Smooth muscle cell (in vitro differentiated cells): Measurements from ENCODE around the gene CDC7. TPM values are rescaled to one million over a fixed set of nuclear protein-coding genes. Genes with fewer than 3 reads are reported as not detected.

ENCODE experiments used
- DNase-seq: peaks from one replicate; lab custom pipeline; 2025; ENCODE audit not compliant: unreplicated experiment; lab: John Stamatoyannopoulos, UW
- H2AFZ ChIP-seq: fragments of 200-600 bp; sonication (generic); 2 replicates; pipeline ENCODE4 v1.6.0; 2016; ENCODE audit warnings: antibody characterized with exemption, low read depth, mild to moderate bottlenecking
- H3F3A ChIP-seq: fragments of 200-600 bp; sonication (generic); 2 replicates; pipeline ENCODE4 v1.6.0; 2017; ENCODE audit warnings: antibody characterized with exemption, low read depth
- H3K27ac ChIP-seq: fragments of 200-600 bp; sonication (generic); 2 replicates; pipeline ENCODE4 v1.5.1; 2016; ENCODE audit warnings: low read depth, mild to moderate bottlenecking
- H3K27me3 ChIP-seq: fragments of 200-600 bp; sonication (generic); 2 replicates; pipeline ENCODE4 v1.6.1; 2016; ENCODE audit warnings: low read depth, mild to moderate bottlenecking
- H3K36me3 ChIP-seq: fragments of 200-600 bp; sonication (generic); 2 replicates; pipeline ENCODE4 v1.5.1; 2016; ENCODE audit warnings: low read depth
- H3K4me1 ChIP-seq: fragments of 200-600 bp; sonication (generic); 2 replicates; pipeline ENCODE4 v1.5.1; 2016; ENCODE audit warnings: low read depth
- H3K4me2 ChIP-seq: fragments of 200-600 bp; sonication (generic); 2 replicates; pipeline ENCODE4 v1.6.0; 2016; ENCODE audit warnings: mild to moderate bottlenecking
- H3K4me3 ChIP-seq: fragments of 200-600 bp; sonication (generic); 2 replicates; pipeline ENCODE4 v1.5.1; 2016; ENCODE audit warnings: mild to moderate bottlenecking
- H3K79me2 ChIP-seq: fragments of 200-600 bp; sonication (generic); 2 replicates; pipeline ENCODE4 v1.6.0; 2016; ENCODE audit warnings: low read depth, mild to moderate bottlenecking
- H3K9ac ChIP-seq: fragments of 200-600 bp; sonication (generic); 2 replicates; pipeline ENCODE4 v1.6.0; 2016; ENCODE audit warnings: low read depth
- H3K9me3 ChIP-seq: fragments of 200-600 bp; sonication (generic); replicated peaks from 2 replicates; pipeline ENCODE4 v1.5.1; 2016; ENCODE audit warnings: low read depth
- H4K20me1 ChIP-seq: fragments of 200-600 bp; sonication (generic); 2 replicates; pipeline ENCODE4 v1.6.0; 2016; ENCODE audit warnings: low read depth
- WGBS: methylation state at CpG from one replicate; pipeline ENCODE4 v1.1.7; 2016; ENCODE audit warnings: low lambda C conversion rate; 5-methylcytosine and 5-hydroxymethylcytosine counted together
- polyA plus RNA-seq: library from polyadenylated mRNA; unstranded; fragments of >200 nt; fragmentation: Nextera tagmentation; extraction: Ambion mirVana; gene quantifications from 2 replicates; pipeline ENCODE4 v1.2.1, GENCODE V29; 2016
- total RNA-seq: library from RNA; depleted of rRNA; stranded (reverse); fragments of >200 nt; gene quantifications from 2 replicates; pipeline ENCODE4 v1.2.3, GENCODE V29; 2014
- TF ChIP-seq, protein P1 (sequence below): fragments of 200-600 bp; sonication (generic); IDR thresholded peaks from 2 replicates; pipeline ENCODE4 v1.5.1; 2017; ENCODE audit warnings: borderline replicate concordance, mild to moderate bottlenecking, antibody characterized with exemption; ENCODE audit not compliant: insufficient read depth, poor library complexity, severe bottlenecking

CDC7 gene
- total and polyA plus RNA-seq, 2 experiments from 2014 or later, result 10.1 to 11.2 TPM

DNA sequence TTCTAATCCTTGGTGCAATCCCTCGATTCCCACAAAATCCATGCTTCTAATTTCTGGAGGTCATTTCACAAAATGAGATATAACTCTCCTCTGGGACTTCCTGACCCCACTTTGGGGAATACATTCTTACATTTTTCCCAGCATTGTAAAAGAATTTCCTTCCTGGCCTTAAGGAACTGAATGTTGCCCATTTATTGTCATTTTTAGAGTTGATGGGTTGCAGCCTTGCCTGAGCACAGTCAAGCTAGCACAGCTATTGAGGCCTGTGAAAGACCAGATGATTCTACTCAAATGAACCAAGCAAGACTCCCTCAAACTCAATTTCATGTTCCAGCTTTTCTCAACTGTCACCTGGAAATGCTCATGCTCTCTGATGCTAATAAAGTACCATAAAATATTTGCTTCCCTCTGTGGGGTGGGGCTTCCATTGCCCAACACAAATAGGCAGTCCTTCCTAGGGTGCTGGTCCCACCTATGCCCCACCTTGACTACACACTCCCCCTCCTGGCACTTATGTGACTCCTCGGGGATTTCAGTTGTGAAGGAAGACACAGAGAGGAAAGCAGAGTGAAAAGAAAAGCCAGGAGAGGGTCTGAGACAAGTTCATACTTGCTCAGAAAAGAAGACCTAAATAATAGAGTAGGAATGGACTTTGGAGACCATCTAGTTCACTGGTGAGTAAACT lies 24.0 kb upstream of the CDC7 start:
- DNase-seq, result no peak
- H3F3A ChIP-seq, result no peaks in the 10 kb centered on the region
- no peaks in the 10 kb centered on the region for H3K9me3 ChIP-seq
- H2AFZ ChIP-seq, result no peak overlapping the region
- no peaks in the 10 kb centered on the region for H3K4me1 ChIP-seq
- H3K9ac ChIP-seq, result no peak overlapping the region
- H3K79me2 ChIP-seq, result no peaks in the 10 kb centered on the region
- H4K20me1 ChIP-seq, result no peaks in the 10 kb centered on the region
- no peak overlapping the region for H3K27ac ChIP-seq
- WGBS, result 68% methylated on average over 2 of the region's 2 CpGs
- no peak overlapping the region for H3K4me3 ChIP-seq
- no peak overlapping the region for H3K4me2 ChIP-seq
- H3K27me3 ChIP-seq, result no peaks in the 10 kb centered on the region
- no peaks in the 10 kb centered on the region for H3K36me3 ChIP-seq
- TF ChIP-seq, protein P1, sequence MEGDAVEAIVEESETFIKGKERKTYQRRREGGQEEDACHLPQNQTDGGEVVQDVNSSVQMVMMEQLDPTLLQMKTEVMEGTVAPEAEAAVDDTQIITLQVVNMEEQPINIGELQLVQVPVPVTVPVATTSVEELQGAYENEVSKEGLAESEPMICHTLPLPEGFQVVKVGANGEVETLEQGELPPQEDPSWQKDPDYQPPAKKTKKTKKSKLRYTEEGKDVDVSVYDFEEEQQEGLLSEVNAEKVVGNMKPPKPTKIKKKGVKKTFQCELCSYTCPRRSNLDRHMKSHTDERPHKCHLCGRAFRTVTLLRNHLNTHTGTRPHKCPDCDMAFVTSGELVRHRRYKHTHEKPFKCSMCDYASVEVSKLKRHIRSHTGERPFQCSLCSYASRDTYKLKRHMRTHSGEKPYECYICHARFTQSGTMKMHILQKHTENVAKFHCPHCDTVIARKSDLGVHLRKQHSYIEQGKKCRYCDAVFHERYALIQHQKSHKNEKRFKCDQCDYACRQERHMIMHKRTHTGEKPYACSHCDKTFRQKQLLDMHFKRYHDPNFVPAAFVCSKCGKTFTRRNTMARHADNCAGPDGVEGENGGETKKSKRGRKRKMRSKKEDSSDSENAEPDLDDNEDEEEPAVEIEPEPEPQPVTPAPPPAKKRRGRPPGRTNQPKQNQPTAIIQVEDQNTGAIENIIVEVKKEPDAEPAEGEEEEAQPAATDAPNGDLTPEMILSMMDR, result no peak

GRCh38 chr1:91487469-91487868 lies 13.2 kb upstream of the CDC7 start:
- H4K20me1 ChIP-seq, result no peaks in the 10 kb centered on the region
- H3K79me2 ChIP-seq, result no peaks in the 10 kb centered on the region
- no peak overlapping the region for H3K4me2 ChIP-seq
- 89% methylated on average over 3 of the region's 3 CpGs for WGBS
- no peak overlapping the region for H2AFZ ChIP-seq
- H3K4me1 ChIP-seq, result no peaks in the 10 kb centered on the region
- H3F3A ChIP-seq, result no peaks in the 10 kb centered on the region
- TF ChIP-seq, protein P1, result no peak
- H3K9me3 ChIP-seq, result no peaks in the 10 kb centered on the region
- no peak for DNase-seq
- H3K27me3 ChIP-seq, result no peaks in the 10 kb centered on the region
- H3K9ac ChIP-seq, result no peak overlapping the region
- H3K4me3 ChIP-seq, result no peak overlapping the region
- H3K36me3 ChIP-seq, result no peaks in the 10 kb centered on the region
- no peak overlapping the region for H3K27ac ChIP-seq

DNA sequence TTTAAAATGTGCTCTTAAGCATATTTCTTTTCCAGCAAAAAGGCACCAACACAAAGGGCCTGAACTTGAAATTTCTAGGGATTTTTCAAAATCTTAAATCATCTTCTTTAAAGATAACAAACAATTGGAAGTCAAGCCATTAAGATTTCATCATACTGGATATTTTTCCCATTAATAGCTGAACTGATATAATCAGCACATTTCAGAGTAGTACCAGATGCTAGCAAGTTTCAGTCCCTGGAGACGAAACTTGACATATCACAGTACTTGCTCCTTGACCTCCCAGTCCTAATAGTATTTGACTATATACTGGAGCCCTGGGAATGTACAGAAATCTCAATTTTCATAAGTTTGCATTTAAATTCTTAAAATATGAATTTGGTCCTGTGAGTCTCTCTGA lies 10.2 kb upstream of the CDC7 start:
- Histone ChIP-seq H3K27me3 (no peaks in the 10 kb centered on the region), H3K4me3 (no peak overlapping the region), H3K4me1 (no peaks in the 10 kb centered on the region), H3K9ac (no peak overlapping the region), H3K79me2 (no peaks in the 10 kb centered on the region), H3K4me2 (no peak overlapping the region), H3F3A (no peaks in the 10 kb centered on the region), H3K27ac (no peak overlapping the region), H3K9me3 (no peaks in the 10 kb centered on the region), H4K20me1 (no peaks in the 10 kb centered on the region), H2AFZ (no peak overlapping the region), H3K36me3 (no peaks in the 10 kb centered on the region)
- DNase-seq, result no peak
- TF ChIP-seq, protein P1, result no peak
- 46% methylated on average over 1 of the region's 1 CpG for WGBS

DNA sequence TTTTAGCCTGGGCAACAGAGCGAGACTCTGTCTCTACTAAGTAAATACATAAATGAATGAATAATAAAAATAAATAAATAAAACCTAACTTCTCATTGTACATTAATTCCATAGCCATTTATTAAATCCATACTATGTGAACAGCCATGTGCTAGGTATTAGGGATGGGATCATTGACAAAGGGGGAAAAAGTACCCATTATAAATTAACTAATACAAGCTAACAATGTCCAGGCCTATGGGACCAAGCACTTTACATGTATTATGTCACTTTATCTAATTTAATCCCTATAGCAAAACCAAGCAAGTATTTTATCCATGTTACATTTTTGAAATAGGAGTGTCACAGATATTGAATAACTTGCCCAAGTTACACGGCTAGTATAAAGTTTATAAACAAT lies 2.6 kb upstream of the CDC7 start:
- Histone ChIP-seq H3K9me3 (no peaks in the 10 kb centered on the region), H3K9ac (no peak overlapping the region)
- DNase-seq, result no peak

More for the DNA sequence above, 2.6 kb upstream of the CDC7 start:
- Histone ChIP-seq H3K4me2 (no peak overlapping the region), H3F3A (peaks cover 6% of the 10 kb centered on the region), H3K27me3 (no peaks in the 10 kb centered on the region), H3K4me1 (peaks cover 19% of the 10 kb centered on the region), H3K4me3 (no peak overlapping the region), H4K20me1 (no peaks in the 10 kb centered on the region), H2AFZ (no peak overlapping the region), H3K79me2 (peaks cover 12% of the 10 kb centered on the region), H3K36me3 (no peaks in the 10 kb centered on the region), H3K27ac (no peak overlapping the region)
- WGBS, result 96% methylated on average over 2 of the region's 2 CpGs
- TF ChIP-seq, protein P1, result no peak
